ENCODE data around the gene DHCR24. TPM values are rescaled to one million over a fixed set of nuclear protein-coding genes. Genes with fewer than 3 reads are reported as not detected.
A peak's percentile ranks its signal among the peaks of the same experiment; 100 is the strongest.

The DHCR24 gene
- total RNA-seq, 2 donors from 2014 or later: 23.6 to 32.3 TPM

GRCh38 chr1:54887665-54888071 is 673 bp upstream of the DHCR24 start:
- 31 to 35% methylated on average over 3 to 8 of the region's 8 CpGs for WGBS, 2 donors
- DNase-seq (peak in 3 of 4 donors; percentile 34 to 42 (median 35)), ATAC-seq (peak; percentile 26)
- H3K4me3 ChIP-seq: peak overlapping the region; percentile 63 to 77
- no peaks in the 10 kb centered on the region for H3K27me3 ChIP-seq
- no peaks in the 10 kb centered on the region for H3K9me3 ChIP-seq
- peaks cover 46% of the 10 kb centered on the region for H3K4me1 ChIP-seq
- no peaks in the 10 kb centered on the region for H3K36me3 ChIP-seq (replicated peaks in 1 of 2; ENCODE audit: insufficient read depth in 1 of 2, low read depth in 2 of 2)
- TF ChIP-seq POLR2A (IDR thresholded peaks at IDR 0.05) (no peak), CTCF (IDR thresholded peaks at IDR 0.05) (no peak)
- intact Hi-C loops (cut with DNase I): no loop called here
- H3K27ac ChIP-seq: peak overlapping the region in 3 of 4 donors; percentile 60 to 83 (median 68)

DNA sequence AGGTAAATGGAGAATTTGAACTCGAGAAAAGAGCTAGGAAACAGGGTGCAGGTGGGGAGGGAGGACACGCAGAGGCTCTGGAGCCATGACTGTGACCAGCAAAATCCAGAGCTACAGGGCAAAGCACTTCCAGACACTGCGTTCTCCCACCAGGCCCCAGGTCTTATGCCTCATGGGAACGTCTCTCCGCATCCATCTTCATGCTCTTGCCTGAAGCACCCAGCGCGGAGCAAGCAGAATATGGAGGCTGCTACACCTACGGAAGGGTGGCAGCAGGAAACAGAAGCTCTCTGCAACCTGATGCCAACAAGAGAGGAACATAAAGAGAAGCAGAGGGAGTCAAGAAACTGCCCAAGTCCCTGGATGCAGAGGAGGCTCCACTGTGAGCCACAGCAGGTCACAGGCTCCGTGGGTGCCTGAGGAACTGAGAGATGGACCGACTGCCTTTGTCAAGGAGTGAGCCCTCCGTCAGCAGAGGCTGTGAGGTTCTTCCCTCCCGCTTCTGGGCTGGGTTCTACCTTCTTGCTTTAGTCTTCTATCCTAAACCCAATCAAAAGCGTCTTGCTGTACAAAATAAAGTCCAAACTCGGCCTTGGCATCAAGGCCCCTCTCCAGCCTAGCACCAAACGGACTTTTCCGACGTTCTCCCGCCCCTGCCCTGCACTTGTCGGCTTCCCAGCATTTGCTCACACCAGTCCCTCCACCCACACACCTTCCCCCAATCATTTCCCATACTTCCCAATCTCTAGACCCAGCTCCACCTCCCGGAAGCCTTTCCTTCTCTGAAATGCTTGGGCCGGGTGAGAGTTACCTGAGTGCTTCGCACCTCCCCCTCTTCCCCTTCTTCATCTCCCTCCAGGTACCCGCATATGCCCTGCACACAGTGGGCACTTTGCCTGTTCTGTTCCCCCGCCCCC is 930 bp downstream of the DHCR24 start:
- peaks cover 0 to 2% of the 10 kb centered on the region in 2 donors for H3K36me3 ChIP-seq (replicated peaks in 1 of 2; ENCODE audit: insufficient read depth in 1 of 2, low read depth in 2 of 2)
- H3K4me1 ChIP-seq: peaks cover 46% of the 10 kb centered on the region
- ATAC-seq (peak; percentile 54), DNase-seq (peak; percentile 52 to 71 (median 57))
- no peaks in the 10 kb centered on the region for H3K9me3 ChIP-seq
- intact Hi-C loops (cut with DNase I): no loop called here
- TF ChIP-seq POLR2A (IDR thresholded peaks at IDR 0.05): peak in 1 of 3 donors; percentile 52
- no peak for TF ChIP-seq CTCF (IDR thresholded peaks at IDR 0.05)
- H3K27me3 ChIP-seq: no peaks in the 10 kb centered on the region
- WGBS, 2 donors: 41 to 46% methylated on average over 24 of the region's 24 CpGs
- H3K27ac ChIP-seq: peak overlapping the region in 3 of 4 donors; percentile 60 to 83 (median 68)
- peak overlapping the region; percentile 63 to 77 for H3K4me3 ChIP-seq

- DNase-seq (no peak), ATAC-seq (no peak)
- Histone ChIP-seq H3K9me3 (no peaks in the 10 kb centered on the region), H3K36me3 (replicated peaks in 1 of 2; ENCODE audit: insufficient read depth in 1 of 2, low read depth in 2 of 2) (peaks cover 0 to 2% of the 10 kb centered on the region in 2 donors), H3K4me1 (peaks cover 46% of the 10 kb centered on the region), H3K27ac (peak overlapping the region in 3 of 4 donors; percentile 25 to 83 (median 68)), H3K27me3 (no peaks in the 10 kb centered on the region), H3K4me3 (no peak overlapping the region)
- 38 to 41% methylated on average over 4 of the region's 4 CpGs for WGBS, 2 donors
- intact Hi-C loops (cut with DNase I): no loop called here
- no peak for TF ChIP-seq POLR2A (IDR thresholded peaks at IDR 0.05)
- TF ChIP-seq CTCF (IDR thresholded peaks at IDR 0.05): no peak
These were observed 1.7 kb downstream of the DHCR24 start for GRCh38 chr1:54885237-54885679.

GRCh38 chr1:54884768-54885167 is 2.2 kb downstream of the DHCR24 start:
- intact Hi-C loops (cut with DNase I): no loop called here
- peak overlapping the region in 3 of 4 donors; percentile 25 to 83 (median 68) for H3K27ac ChIP-seq
- ATAC-seq: no peak
- TF ChIP-seq POLR2A (IDR thresholded peaks at IDR 0.05): no peak
- no peak for TF ChIP-seq CTCF (IDR thresholded peaks at IDR 0.05)
- no peaks in the 10 kb centered on the region for H3K27me3 ChIP-seq
- H3K4me3 ChIP-seq: no peak overlapping the region
- H3K4me1 ChIP-seq: peaks cover 46% of the 10 kb centered on the region
- peaks cover 0 to 2% of the 10 kb centered on the region in 2 donors for H3K36me3 ChIP-seq (replicated peaks in 1 of 2; ENCODE audit: insufficient read depth in 1 of 2, low read depth in 2 of 2)
- 34 to 38% methylated on average over 3 of the region's 3 CpGs for WGBS, 2 donors
- H3K9me3 ChIP-seq: no peaks in the 10 kb centered on the region
- no peak for DNase-seq

Data from body of pancreas (tissue), 4 donors.